Fibroblast of pulmonary artery (primary cell): ENCODE measurements around the gene LHFPL6.

ENCODE experiments used
- DNase-seq: peaks from one replicate; pipeline ENCODE4 v3.0.0-alpha.2; 2010; ENCODE audit warnings: low read depth
- H3K4me3 ChIP-seq: replicated peaks from 2 replicates; pipeline ENCODE4 v1.5.1; 2011; ENCODE audit warnings: low read depth, mild to moderate bottlenecking, control low read depth, low read length, moderate library complexity
- CTCF ChIP-seq: IDR thresholded peaks from 2 replicates; pipeline ENCODE4 v1.5.1; 2011; ENCODE audit warnings: mild to moderate bottlenecking, control low read depth, low read length, inconsistent platforms; ENCODE audit errors: missing control alignments

The LHFPL6 gene

GRCh38 chr13:39596685-39597084 lies 6.3 kb downstream of the LHFPL6 start:
- TF ChIP-seq CTCF: no peak

GRCh38 chr13:39596176-39596575 lies 6.8 kb downstream of the LHFPL6 start:
- TF ChIP-seq CTCF: no peak
- DNase-seq: no peak

More at GRCh38 chr13:39596685-39597084, 6.3 kb downstream of the LHFPL6 start:
- H3K4me3 ChIP-seq: no peak overlapping the region
- DNase-seq: no peak

DNA sequence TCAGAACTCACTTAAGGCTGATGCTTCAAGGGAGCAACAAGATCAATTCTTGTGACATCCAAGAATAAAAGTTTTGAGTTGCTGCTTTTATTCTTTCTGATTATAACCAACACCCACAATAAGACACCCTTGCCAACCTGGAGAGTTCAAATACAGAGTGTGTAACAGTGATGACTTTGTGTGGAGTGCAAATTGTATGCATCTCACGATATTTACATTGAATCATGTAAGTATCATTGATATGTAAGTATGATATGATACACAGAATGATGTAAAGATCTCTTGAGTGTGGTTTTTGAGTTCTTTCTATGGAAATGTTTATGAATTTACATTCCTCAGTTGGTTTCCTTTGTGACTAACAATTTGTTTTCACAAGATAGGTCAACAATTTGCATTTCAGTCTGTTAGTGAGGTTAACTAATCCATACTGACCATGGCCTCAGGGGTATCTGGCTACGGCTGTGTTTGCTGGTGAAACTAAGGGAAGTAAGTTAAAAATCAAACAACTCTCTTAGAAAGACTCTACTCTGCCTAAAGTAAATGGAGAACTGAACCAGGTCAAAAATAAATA lies 12.4 kb downstream of the LHFPL6 start:
- H3K4me3 ChIP-seq: no peak overlapping the region
- DNase-seq: no peak
- TF ChIP-seq CTCF: no peak

More at GRCh38 chr13:39596176-39596575, 6.8 kb downstream of the LHFPL6 start:
- no peak overlapping the region for H3K4me3 ChIP-seq

DNA sequence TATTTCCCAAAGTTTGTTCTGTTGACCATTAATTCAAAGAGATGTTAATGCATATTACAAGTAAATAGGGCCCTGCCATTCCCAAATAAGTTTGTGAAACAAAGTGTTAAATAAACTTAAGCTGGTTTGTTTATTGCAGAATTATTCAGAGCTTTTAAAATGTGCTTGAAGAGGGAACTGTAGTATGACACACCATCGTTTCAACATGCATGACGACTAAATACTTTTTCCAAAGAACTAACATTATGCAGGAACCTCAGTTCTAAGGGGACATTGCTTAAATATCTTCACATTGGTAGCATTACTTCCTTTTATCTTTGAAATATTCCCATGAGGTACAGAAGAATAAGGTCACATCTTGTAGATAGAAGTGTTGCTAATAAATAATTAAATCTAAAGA lies 14.6 kb downstream of the LHFPL6 start:
- H3K4me3 ChIP-seq: no peak overlapping the region
- no peak for TF ChIP-seq CTCF
- DNase-seq: no peak

GRCh38 chr13:39587939-39588338 lies 15.1 kb downstream of the LHFPL6 start:
- no peak for DNase-seq
- no peak for TF ChIP-seq CTCF
- no peak overlapping the region for H3K4me3 ChIP-seq

DNA sequence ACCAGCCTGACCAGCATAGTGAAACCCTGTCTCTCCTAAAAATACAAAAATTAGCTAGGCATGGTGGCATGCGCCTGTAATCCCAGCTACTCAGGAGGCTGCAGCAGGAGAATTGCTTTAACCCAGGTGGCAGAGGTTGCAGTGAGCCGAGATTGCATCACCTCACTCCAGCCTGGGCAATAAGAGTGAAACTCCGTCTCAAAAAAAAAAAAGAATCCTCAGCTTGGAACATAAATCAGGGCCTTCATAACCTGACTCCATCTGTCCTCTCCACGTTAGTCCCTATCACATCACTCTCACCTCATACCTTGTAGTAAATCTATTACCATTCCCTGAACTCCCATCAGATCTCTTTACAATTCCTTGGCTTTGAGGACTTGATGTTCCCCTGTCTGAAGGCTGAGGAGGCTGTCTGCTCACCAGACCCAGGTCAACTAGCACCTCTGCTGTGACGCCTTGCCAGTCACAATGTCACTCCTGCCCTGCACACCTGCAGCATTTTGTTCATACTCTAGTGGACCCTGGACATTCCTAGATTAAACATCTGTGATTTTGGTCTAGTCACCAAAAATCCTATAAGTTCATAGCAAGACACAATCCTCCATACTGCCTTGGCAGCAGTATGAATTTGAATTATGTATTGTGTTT lies 15.9 kb downstream of the LHFPL6 start:
- TF ChIP-seq CTCF: no peak
- DNase-seq: no peak
- no peak overlapping the region for H3K4me3 ChIP-seq

DNA sequence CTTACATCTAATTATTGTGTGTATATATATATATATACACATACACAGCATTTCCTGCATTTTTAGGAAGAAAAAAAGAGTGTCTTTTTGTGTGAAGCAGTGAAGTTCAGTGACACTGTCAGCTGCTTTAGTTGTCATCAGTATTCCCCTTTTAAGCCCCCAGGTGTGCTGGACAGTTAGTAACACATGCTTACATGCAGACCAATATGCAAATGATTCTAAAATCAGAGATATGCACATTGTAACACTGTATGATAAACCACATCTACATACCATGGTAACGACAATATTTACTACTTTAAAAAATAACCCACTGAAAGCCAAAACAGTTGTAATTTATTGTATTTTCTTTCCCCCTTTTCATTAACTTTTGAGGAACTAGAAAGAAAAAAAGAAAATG lies 16.8 kb downstream of the LHFPL6 start:
- no peak for TF ChIP-seq CTCF
- H3K4me3 ChIP-seq: no peak overlapping the region
- DNase-seq: no peak
